Stimulated activated CD8-positive, alpha-beta memory T cell treated with anti-CD3 and anti-CD28 coated beads, Interleukin-15, amount 100 ng/mL, for 24 hours (primary cell): Measurements from ENCODE around the gene TRAPPC4.
"Not testable (repeated sequence)": the region's sequence is repeated elsewhere in the genome, so short reads cannot be mapped to it uniquely, and the experiment has no call there.

Experiments used
- DNase-seq: peaks from one replicate; pipeline ENCODE4 v3.0.0-alpha.2; 2020; ENCODE audit warnings: low read depth

TRAPPC4 gene

GRCh38 chr11:119014209-119014924 is 4.2 kb upstream of the TRAPPC4 start:
- no peak for DNase-seq

DNA sequence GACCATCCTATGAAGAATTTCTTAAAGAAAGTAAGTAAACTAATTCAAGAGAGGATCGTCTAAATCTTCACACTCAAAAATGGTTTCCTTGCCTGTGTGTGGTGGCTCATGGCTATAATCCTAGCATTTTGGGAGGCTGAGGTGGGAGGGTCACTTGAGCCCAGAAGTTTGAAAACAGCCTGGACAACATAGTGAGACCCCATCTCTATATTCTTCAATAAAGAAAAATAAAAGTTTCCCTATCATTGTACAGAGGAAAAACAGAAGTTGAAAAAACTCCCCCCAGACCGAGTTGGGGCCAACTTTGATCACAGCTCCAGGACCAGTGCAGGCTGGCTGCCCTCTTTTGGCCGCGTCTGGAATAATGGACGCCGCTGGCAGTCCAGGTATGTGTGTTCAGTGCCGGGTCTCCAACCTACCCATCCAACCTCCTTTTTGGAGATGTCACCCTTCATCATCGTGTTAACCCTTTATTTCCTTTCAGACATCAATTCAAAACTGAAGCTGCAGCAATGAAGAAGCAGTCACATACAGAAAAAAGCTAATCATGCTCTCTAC is 3.4 kb upstream of the TRAPPC4 start:
- DNase-seq: no peak

- no peak for DNase-seq
Observed at GRCh38 chr11:119016216-119017009, 2.2 kb upstream of the TRAPPC4 start.

GRCh38 chr11:119017377-119017776 is 1.2 kb upstream of the TRAPPC4 start:
- DNase-seq: not testable (repeated sequence)

DNA sequence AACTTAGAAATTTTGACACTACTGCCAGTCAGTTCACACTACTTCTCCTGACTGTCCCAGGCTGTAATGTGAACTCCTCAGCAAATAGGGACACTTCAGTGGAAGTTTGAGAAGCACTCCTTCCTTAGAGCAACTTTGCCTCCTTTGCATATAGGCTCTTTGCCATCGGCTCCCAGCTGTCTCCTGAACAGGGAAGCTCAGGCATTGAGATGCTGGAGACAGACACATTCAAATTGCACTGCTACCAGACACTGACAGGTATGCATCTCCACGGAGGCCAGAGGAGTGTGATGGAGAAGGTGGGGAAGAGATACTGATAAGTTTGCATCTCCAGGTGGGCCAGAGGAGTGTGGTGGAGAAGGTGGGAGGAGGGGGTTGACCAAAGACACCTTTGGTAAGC is 1.4 kb downstream of the TRAPPC4 start:
- DNase-seq: no peak

DNA sequence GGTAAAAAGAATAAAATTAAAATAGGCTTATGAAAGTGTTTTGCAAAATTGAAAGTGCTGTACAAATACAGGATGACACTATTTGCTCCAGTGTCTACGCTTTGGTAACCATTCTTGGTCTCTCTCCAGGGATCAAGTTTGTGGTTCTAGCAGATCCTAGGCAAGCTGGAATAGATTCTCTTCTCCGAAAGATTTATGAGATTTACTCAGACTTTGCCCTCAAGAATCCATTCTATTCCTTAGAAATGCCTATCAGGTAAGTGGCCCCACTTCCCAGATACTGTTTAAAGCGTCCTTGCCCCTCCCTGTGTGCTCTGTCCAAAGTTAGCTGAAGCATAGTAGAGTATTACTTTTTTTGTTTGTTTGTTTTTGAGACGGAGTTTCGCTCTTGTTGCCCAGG is 3.1 kb downstream of the TRAPPC4 start:
- DNase-seq: no peak

DNA sequence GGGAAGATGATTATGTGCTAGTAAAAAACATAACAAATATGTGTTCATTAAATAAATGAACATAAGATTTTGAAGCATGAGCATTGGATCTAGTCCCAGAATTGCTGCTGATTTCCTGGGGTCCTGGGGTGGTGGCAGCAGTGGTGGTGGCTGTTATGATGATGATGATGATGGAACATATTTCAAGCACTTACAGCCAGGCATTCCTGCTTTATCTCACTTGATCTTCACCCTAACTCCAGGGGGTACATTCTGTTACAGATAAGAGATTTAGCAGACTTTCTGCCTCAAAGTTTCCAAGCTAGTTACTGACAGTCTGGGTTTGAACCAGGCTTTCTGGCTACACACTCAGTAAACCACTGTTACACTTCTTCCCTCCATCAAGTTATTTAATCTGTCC is 5.2 kb downstream of the TRAPPC4 start:
- DNase-seq: no peak

- no peak for DNase-seq
Observed at GRCh38 chr11:119024430-119025098, 6.0 kb downstream of the TRAPPC4 start.

DNA sequence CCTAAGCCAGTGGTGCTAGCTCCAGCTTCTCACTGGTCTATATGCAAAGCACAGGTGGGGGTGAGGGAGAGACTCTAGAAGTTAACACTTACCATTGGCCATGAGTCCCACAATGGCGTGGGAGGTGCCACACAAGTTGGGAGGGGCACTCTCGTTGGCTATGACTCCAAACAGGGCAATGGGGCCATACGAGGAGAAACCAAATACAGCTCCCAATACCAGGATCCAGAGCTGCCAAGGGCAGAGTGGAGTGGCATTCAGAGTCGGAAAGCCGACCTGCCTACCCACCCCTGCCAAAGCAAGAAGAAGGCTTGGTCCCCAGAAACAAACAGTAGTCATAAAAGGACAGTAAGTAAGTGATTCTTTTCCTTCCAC is 6.5 kb downstream of the TRAPPC4 start:
- no peak for DNase-seq

- no peak for DNase-seq
Observed at GRCh38 chr11:119025541-119025940, 7.0 kb downstream of the TRAPPC4 start.

GRCh38 chr11:119025978-119026766 is 7.6 kb downstream of the TRAPPC4 start:
- DNase-seq: no peak

- no peak for DNase-seq
Observed at GRCh38 chr11:119026970-119027369, 8.4 kb downstream of the TRAPPC4 start.

DNA sequence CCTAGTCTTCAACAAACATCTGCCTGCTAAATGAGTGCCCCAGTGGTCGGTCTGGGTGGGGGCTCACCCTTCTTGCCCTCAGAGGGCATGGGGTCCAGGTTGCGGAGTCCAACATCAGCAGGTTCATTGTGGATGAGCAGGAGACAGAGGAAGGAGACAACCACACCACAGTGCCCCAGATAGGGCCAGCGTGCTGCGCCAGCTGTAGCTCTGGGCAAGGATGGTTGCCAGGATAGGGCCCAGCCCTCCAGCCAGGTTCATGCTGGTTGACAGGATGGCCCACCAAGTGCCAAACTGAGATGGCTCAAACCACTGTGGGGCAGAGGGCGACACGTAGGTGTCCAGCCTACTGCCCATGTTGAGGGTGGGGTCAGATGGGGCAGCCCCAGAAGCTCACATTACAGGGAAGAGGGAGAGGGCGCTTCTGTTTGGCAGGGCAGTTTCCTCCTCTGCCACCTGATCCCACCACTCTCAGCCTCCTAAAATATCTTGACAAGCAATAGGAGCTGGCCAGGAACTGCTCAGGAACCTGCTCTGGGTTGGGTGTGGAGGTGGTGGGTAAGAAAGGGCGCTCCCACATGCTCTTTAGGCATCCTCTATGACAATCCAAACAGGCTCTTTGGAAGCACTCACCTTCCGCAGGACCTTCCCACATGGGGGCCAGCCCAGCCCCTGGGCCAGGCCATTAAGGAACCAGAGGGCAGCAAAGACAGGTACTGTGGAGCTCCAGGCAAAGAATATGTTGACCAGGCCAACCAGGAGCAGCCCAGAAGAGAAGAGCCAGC is 9.2 kb downstream of the TRAPPC4 start:
- no peak for DNase-seq

GRCh38 chr11:119028346-119029068 is 9.9 kb downstream of the TRAPPC4 start:
- no peak for DNase-seq

DNA sequence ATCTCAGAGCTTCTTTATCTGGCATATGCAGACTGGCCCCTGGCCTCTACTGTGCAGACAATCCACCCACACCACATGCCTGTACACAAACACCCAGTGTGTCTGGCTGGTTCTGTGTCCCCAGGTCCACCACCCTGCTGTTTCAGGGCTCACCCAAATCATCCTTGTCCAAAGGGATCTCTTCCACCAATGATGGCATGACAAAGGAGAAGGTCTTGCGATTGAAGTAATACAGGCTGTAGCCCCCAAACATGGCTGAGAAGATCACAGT is 10.4 kb downstream of the TRAPPC4 start:
- DNase-seq: no peak

DNA sequence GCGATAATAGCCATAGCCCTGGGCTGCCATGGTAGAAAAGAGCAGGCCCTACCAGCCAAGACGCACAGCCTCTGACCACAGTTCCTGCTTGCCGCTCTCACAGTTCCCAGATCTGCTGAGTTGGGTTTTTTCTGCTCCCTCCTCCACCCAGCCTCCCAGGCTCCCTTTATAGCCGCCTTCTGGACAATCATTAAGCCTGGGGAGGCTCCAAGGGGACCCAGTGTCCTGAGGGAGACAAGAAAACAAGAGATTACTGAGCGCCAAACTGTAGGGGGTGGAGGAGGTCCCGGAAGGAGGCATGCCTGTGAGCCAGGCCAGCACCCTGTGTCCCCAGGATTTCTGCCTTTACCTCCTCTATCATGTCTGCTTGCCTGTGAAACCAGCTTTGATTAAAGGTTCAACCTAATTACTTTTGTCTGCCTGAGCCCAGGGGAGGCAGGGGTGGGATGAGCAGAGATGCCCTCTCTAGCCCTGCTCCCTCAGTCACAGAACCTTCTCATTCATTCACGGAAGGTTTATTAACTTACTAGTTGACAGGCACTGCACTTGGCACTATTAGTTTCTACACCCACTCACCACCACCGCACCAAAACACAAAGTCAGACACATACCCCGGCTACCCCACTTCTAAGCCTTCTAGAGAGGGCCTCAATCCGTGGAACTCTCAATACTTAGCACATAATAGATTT is 10.9 kb downstream of the TRAPPC4 start:
- no peak for DNase-seq

DNA sequence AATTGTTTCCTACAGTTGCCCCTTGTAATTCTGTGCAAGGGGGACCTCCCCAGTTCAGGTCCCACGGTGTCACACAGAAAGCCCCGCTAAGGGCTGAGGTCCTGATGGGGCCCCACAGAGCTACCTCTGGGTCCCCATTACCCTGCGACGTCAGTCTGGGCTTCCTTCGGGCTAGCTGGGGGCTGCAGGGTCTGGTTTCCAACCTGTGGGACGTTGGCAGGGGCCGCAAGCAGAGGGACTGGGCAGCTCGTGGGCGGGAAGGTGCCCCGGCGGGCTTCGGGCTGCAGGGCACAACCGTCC is 11.4 kb downstream of the TRAPPC4 start:
- DNase-seq: no peak

DNA sequence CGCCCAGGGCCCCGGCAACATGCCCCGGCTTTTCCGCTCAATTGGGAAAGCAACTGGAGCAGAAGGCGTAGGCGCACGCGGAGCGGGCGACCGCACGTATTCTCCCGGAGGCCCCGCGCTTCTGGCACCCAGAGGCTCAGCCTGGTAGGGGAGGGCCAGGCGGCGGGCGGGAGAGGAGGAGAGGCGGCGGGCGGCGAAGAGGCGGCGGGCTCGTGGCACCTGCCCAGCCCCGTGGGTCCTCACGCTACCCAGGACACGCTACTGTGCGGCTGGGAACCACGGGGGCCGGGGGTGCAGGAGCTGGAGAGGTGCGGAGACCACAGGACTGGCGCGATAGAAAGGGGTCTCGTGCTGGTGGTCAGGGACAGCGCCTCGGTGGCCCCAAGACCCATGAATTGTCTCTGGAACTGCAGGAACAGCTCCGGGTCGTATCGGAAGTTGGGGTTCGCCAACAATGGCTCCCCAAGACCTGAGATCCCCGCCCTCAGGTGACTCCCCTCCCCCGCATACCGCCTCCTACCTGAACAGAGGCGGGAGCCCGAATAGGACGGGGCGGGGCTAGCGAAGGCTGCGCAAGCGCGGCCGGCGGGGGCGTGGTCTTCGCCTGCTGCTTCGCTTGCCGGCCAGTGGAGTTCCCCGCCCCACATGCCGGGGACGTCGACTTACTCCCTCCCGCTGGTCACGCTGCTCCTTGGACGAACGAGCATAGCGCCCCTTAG is 11.9 kb downstream of the TRAPPC4 start, which contains the start of gene SLC37A4:
Gene SLC37A4, minus strand, starts transcription at position 549 of the 719 bp plus-strand sequence.
- DNase-seq: peak; percentile 100

DNA sequence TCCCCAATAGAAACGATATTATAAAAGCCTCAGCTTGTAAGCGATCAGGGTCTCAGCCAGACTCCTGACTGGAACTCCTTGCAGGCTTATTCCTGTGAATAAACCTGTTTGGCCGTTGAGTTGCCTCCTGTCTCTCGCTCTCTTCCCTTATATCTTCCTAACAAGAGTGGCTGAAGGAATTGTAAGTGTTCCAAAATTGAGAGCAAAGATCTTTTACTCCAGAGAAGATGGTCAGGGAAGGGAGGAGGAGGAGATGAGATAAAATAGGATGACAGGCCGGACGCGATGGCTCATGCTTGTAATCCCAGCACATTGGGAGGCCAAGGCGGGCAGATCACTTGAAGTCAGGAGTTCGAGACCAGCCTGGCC is 13.3 kb downstream of the TRAPPC4 start:
- DNase-seq: no peak

- not testable (repeated sequence) for DNase-seq
Observed at GRCh38 chr11:119033421-119033820, 14.9 kb downstream of the TRAPPC4 start.
